Activated CD4-positive, alpha-beta T cell treated with anti-CD3 and anti-CD28 coated beads, Interleukin-2, Interleukin-4, amounts not matched to agents 100 ng/mL and 50 ng/mL, durations not matched to agents 16 hours and 8 hours (primary cell): ENCODE results near the gene DNM1L.

Experiments
- DNase-seq: peaks from one replicate; pipeline ENCODE4 v3.0.0-alpha.2; 2020; ENCODE audit warnings: low spot score

Gene DNM1L

DNA sequence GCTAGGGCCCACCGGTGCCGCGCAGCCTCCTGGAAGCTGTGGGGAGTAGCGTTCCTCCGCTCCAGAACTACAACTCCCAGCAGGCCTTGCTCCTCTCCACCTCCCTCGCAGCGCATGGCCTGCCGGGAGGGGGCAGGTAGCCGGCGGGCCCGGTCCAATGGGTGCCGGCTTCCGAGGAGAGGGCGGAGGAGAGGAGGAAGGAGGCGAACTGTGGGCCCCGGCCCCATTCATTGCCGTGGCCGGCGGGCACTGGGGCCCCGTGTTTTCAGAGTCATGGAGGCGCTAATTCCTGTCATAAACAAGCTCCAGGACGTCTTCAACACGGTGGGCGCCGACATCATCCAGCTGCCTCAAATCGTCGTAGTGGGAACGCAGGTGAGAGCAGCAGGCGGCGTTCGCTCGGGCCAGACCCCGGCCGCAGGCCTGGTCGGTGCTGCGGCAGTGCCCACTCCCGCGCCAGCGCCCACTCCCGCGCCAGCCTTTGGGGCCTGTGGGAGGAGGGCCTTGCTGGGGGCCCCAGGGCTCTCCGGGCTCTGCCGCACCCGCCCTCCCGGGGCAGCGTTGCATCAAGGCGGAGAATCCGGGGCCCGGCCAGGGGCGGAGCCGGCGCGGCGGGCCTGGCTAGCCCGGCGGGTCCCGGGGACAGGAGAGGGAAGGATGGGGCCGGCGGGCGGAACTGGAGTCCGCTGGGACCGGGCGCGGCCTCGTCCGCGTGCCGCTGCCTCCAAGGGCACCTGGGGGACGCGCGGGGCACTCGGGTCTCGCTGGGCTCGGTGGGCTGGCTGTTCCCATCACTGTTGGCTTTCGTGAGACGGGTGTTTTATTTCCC is at the start of gene DNM1L:
DNM1L (plus strand) TSS at position 211 of the 829 bp plus-strand sequence; CDS start at position 274, 63 bp downstream.
- DNase-seq = peak; percentile 94

DNA sequence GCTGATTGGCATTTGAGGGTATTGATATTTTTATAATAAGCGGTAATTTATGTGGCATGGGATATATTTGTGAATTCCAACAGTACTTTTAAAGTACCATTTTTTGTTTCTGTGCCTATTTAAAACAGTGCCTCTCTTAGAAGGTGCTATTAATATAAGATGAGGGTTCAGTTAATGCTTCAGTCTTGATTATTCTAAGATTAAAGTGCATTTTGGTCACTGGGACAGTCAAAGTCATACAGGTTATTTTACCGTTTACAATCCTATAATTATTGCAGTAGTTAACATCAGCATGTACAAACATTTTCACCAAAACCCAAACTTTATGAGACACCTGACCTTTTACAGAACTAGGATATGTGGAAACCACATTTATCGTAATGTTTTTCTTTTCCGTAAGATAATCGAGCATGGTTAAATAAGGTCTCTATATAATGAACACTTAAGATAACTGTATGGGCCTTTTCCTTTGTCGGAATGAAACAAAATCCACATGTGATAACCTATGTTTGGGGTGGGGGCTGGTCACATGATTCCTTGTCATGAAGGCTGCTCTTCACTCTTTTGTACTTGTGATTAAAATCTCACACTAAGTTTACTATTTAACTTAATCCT is 37.7 kb upstream of the DNM1L start:
- DNase-seq = no peak

DNA sequence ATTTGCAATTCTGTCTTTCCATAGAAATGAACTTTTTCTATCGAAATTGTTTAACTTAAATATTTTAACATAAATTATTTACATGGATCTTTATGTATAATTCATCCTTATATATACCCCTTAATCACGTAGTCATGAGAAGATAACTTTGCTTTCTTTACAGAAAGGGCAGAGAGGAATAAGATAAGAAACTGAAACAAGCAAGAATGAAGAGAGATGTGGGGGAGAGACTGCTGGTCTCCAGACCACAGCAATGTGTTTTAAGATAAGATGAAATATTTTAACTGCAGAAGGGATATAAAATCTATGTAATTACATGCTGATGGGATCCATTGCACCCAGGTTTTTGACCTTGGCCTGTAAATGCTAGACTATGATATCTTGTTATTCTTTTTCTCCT is 34.7 kb upstream of the DNM1L start:
- DNase-seq = no peak

DNA sequence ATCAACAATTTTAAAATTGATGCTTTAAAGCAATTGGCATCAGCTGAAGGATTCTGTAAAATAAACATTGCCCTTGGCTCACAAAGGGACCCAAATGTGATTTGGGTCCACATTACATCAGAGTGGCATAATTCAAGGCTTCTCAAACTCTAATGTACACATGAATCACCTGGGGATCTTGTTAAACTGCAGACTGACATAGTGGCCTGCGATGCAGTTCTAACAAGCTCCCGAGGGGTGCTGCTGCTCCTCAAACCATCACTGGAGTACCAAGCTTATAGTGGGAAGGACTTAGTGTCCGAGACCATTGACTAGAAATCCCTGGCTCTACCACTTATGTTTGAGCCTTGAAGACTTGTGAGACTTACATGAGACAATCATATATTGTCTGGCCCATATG is 31.8 kb upstream of the DNM1L start:
- no peak for DNase-seq

DNA sequence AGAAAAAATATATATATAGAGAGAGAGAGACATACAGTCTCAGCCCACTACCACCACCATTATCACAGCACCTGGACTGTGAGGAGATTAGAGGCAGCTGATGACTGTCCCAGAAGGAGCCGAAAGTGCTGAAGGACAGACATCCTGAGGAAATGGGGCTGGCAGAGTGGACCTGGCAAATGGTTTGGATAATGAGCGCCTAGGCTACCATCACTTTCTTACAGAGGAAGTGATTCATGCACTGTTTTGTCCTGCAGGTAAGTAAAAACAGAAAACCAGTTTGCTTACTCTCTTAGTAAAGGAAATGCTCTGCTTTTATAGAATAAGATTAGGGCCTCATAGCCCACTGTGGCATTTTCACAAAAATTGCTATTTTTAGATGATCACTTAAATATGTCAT is 28.6 kb upstream of the DNM1L start:
- no peak for DNase-seq

DNA sequence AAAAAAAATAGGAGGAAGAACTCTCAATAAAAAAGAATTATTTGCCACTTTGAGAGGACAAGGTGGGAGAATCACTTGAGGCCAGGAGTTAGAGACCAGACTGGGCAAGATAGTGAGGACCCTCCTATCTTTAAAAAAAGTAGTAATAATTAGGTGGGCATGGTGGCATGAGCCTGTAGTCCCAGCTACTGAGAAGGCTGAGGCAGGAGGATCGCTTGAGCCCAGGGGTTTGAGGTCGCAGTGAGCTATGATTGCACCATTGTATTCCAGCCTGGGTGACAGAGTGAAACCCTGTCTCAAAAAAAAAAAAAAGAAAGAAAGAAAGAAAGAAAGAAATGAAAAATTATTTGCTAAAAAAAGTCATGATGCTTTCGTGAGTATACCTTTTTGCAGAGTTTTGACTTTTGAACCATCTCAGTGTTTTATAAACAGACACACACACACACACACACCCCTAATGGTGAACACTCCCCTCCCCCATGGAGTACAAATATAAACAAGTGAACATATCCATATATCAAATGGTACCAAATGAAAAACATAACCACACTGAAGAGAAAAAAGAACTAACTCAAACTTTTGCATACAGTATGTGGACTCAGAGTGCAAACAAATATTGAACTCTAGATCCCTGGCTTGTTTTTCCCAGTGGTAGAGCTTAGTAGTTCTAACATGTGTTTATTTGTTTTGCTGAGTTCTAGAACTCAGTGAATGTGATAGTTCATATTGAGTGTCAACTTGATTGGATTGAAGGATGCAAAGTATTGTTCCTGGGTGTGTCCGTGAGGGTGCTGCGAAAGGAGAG is 27.7 kb upstream of the DNM1L start:
- no peak for DNase-seq

DNA sequence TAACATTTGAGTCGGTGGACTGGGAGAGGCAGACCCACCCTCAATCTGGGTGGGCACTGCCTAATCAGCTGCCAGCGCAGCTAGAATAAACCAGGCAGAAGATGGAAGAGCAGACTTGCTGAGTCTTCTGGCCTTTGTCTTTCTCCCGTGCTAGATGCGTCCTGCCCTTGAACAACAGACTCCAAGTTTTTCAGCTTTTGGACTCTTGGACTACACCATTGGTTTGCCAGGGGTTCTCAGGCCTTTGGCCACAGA is 27.2 kb upstream of the DNM1L start:
- DNase-seq = no peak

DNA sequence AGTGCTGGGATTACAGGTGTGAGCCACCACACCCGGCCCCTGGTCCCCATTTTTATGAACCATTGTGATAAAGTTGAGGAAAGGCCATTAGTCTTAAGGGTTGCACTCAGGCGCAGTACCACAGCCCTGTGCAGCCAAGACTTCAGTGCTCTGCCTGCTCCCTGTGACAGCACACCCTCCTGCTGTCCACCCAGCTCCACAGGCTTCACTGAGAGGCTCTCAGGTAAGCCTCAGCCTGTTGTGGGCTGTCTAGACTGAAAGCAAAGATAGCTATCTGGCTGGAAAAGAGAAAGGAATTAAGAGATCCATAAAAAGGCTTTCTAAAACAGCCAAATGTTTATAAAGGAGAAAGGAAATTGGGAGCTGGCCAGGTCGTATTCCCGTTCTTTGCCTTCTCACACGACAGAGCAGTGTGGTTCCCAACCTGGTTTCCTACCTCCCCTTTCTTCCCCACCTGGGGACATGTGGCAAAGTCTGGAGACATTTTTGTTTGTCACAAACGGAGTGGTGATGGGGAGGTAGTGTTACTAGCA is 19.1 kb upstream of the DNM1L start:
- DNase-seq = no peak

DNA sequence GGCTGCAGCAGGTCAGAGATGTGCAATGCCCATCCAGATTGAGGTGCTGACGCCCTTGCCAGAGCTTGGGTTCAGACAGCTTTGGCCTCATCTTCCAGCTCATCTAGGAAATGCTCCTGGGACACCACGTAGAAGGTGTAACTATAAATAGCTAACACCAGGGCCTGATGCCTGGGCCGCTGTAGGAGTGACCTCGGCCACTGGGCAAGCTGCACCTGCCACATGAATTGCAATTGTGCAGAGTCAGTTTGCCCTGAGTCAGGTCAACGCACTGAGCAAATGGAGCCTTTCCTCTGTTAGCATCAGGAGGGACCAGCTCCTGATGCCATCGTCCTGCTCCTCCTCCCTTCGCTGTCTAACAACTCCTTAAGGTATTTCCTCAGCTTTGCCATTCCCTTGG is 17.4 kb upstream of the DNM1L start:
- no peak for DNase-seq

DNA sequence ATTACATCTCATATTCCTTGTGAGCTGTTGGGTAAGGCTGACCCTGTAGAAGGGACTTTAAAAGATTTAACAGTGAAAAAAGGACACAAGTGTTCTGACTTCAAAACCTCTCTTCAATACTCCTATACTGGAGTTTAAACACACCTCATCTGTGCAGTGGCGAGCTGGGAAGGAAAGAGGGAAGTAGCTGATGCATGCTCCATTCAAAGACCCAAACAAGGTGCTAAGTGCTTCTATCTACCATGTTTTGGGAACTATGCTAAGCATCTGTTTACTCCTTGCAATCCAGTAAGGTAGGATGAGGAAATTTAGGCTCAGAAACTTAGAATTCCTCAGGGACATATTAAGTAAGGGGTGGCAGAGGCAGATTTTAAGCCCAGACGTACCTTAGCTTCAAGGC is 16.4 kb upstream of the DNM1L start:
- no peak for DNase-seq

DNA sequence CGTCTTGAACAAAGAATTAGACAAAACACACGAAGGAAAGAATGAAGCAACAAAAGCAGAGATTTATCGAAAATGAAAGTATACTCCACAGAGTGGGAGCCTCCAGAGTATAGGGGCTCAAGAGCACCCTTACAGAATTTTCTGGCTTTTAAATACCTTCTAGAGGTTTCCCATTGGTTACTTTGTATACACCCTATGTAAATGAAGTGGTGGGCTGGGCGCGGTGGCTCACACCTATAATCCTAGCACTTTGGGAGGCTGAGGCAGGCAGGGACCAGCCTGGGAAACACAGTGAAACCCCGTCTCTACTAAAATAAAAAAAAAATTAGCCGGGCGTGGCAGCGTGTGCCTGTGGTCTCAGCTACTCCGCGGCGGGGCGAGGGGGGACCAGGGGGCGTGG is 13.1 kb upstream of the DNM1L start:
- no peak for DNase-seq

DNA sequence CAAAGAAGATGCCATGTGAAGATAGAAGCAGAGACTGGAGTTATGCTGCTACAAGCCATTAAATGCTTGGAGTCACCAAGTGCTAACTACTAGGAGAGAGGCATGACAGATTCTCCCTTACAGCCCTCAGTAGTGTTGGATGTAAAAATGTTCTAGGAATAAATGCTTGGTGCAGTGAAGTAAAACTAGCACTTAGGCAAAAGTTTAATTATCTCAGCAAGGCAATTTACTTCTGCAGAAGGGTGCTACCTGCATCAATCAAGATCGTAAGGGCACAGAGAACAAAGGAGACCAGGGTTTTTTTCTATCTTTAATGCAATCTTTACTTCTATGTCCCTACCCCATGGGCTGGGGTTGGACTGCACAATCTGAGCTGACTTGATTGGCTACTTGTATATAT is 9.5 kb upstream of the DNM1L start:
- DNase-seq = no peak

DNA sequence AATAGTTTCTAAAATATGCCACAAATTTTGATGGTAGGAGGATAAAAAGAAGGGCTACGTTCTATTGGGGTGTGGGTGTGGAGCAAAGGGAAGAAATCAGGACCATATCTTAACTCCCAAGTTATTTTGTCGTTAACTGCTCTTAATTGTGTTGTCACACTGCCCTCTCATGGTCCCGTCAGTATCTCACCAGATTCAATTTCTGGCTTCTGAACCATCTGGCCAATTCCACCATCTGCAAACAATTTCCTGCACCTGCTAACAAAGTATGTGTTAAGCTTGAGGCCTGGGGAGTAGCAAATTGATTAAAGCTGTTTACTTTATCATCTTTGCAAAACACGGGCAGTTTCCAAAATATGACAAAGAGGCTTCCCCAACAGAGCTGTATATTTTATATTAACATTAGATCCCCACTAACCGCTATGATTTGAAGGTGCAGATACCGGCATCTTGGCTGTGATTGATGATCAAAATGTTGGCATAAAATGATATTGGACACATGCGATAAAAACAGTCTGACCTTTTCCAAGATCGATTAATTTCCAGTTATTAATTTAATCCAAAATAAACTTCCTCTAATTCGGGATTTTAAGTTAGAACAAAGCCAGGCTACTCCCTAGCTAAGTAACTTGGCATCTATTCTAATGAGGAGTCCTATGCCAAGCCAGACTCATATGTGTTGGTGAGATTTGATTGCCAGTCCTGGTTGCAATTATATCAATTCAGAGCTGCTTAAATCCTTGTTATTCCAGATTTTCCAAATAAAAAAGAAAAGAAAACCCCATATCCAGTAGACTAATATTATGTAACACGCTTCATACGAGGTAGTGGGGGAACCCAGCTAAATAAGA is 6.9 kb upstream of the DNM1L start:
- peak; percentile 34 for DNase-seq

DNA sequence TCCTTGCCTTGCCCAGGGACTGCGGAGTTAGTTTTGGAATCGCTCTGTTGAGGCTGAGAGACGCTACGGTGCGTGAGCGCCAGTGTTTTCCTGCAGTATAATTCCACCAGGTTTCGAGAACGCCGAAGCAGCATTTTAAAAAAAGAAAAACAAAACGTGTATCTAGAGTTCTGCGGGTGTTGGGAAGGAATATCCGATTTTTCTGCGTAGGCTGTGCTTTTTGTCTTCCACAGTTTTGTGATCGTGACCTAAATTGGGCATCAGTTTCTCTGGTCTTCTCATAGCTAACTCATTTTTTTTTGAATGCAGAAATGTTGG is 778 bp downstream of the DNM1L start:
- DNase-seq = no peak

DNA sequence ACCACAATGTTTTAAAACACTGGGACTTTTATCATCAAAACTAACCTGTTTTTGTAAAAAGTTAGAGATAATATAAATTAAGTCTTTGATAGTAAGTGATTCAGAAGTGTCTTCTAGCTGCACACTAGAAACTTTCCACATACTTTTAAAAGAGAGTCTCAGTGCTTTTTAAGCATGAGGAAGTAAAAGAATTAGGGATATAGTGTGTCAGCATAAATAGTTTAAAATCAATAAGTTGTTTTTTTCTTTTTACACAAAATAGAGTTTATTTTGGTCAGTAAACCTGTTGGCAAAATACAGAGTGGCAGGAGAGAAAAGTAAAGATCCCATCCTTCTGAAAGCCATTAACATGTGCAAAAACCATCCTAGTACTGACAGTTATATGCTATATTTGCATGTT is 1.7 kb downstream of the DNM1L start:
- DNase-seq = no peak

DNA sequence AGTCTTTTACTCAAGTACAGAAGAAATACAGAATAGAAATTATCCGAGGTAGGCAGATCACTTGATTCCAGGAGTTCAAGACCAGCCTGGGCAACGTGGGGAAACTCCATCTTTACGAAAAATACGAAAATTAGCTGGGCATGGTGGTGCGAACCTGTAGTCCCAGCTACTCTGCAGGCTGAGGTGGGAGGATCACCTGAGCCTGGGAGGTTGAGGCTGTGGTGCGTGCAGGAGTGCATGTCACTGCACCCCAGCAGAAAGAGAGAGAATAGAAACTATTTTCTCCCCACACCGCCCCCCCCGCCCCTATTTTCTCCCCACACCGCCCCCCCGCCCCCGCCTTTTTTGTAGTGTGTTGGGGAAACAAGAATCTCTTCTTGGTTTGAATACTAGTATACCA is 2.2 kb downstream of the DNM1L start:
- DNase-seq = no peak

DNA sequence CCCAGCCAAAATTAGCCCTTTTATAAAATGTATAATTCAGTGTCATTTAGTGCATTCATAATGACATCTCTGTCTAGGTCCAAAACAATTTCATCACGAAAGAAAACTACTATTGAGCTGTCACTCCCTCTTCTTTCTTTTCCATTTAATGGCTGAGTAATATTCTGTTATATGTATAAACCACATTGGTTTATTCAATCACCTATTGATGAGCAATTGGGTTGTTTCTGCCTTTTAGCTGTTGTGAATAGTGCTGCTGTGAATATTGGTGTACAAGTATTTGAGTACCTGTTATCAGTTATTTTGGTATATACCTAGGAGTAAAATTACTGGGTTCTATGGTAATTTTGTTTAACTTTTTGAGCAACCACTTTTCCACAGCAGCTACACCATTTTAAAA is 7.2 kb downstream of the DNM1L start:
- no peak for DNase-seq

DNA sequence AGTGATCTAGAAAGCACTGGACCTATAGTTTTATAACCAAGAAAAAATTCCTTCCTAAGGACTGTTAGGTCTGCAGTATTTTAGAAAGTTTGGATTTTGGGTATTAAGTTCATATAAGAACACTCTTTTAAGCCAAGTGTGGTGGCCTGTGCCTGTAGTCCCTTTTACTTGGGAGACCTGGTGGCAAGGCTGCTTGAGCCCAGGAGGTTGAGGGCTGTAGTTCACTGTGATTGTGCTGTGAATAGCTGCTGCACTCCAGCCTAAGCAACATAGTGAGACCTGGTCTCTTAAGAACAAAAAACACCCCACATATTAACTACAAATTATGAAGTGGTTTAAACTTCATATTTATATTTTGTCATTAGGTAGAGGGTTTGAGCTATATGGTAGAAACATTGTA is 9.7 kb downstream of the DNM1L start:
- no peak for DNase-seq

DNA sequence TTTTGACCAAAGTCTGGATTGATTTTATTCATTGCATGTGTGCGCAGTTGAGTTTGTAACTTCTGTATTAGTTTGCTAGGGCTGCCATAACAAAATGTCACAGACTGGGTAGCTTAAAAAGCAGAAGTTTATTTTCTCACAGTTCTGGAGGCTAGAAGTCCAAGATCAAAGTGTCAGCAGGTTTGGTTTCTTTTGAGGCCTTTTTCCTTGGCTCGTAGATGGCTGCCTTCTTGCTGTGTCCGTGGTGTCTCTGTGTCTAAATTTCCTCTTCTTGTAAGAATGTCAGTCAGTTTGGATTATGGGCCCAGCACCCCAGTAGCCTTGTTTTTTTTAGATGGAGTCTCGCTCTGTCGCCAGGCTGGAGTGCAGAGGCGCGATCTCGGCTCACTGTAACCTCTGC is 11.8 kb downstream of the DNM1L start:
- no peak for DNase-seq

DNA sequence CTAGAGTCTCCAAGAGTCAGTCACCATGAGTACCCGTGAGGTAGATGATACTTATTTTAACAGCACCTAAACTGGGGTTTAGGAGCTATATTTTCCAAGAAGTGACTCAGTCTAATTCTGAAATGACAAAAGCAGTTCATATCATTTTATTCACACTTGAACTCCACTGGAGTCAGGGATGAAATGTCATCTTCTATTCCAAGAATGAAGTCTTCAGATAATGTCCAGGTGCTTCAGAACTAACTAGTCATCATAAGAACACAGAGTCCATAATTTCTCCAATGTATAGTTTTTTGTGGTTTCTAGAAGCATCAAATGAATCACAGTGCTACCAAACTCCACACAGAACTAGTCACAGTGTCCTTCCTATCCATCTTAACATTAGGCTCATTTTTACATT is 13.3 kb downstream of the DNM1L start:
- peak; percentile 26 for DNase-seq

DNA sequence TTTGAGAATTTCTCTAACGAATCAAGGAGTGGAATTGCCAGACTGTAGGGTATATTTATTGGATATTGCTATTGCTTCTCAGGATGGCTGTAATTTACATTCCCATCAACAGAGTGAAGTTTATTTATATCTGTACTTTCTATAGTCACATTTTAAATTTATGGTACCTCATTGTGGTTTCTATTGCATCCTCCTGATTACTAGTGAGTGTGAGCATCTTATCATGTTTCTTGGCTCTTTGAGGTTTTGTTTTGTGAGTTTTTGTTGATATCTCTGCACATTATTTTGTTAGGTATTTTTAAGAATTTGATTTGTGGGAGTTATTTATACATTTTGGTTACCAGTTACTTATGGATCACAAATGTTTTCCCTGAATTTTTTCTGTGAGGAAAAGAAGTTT is 13.9 kb downstream of the DNM1L start:
- DNase-seq = no peak

DNA sequence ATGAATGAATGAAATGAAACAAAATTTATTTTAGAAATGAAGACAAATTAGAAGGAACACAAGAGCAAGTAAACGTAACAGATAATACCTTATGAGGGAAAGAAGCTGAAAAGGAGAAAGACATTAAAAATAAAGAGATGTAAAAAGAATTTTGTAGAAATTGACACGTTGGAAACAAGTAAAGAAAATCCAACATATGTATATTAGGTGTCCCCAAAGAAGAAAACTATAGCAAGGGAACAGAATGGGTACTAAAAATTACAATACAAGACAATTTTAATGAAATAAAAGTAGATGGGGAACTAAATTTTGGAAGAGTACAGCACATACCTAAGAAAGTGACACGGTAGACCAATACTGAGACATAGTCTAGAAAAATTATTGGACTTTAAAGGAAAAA is 16.7 kb downstream of the DNM1L start:
- no peak for DNase-seq
